GM04504 (cell line): ENCODE results near the gene NTN1.
"Not testable (repeated sequence)": the region's sequence is repeated elsewhere in the genome, so short reads cannot be mapped to it uniquely, and the experiment has no call there.

Source experiments
- DNase-seq: peaks from one replicate; pipeline ENCODE4 v3.0.0-alpha.2; 2012; ENCODE audit warnings: low read depth

Gene NTN1

GRCh38 chr17:9021158-9021991, at the start of gene NTN1:
Gene NTN1 (plus strand): TSS chr17:9021510. CDS start chr17:9022374, 864 bp downstream.
- no peak for DNase-seq

DNA sequence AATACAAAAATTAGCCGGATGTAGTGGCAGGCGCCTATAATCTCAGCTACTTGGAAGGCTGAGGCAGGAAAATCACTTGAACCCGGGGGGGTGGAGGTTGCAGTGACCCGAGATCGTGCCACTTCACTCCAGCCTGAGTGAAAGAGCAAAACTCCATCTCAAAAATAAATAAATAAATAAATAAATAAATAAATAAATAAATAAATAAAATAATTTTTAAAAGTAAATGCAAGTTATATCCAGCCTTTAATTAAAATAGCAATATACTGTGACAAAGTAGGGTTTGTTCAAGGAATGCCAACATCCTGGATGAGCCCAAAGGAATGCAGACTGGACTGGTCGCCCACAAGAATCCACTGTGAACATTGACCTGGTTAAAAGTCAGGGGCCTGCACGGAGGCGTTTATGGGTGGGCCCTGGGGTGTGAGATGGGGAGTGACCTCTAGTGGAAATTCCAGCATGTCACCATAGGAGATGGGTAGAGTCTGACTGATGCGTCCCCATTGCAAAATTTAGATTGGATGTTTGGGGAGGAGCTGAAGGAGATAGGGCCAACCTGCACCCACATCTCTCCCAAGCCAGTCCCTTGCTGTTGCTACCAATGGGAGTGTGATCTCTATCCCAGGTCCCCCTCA, 46.1 kb upstream of the NTN1 start:
- no peak for DNase-seq

DNA sequence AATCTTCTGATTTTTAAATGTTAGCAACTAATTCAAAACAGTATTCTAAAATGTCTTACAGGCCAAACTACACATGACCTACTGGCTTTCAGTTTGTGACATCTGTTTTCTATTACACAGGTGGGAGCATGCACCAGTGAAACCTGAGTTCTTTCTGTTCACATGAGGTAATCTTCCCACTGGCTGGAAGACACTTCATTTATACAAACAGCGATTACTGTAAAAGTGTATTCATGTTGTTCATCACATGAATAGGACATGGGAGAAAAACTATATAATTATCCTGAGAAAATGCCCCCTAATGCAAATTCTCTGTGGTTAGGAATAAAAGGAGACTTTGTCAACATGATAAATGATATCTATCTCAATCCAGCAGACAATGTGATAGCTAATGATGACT, 44.7 kb upstream of the NTN1 start:
- no peak for DNase-seq

GRCh38 chr17:8979715-8980114, 41.6 kb upstream of the NTN1 start:
- DNase-seq = no peak

- no peak for DNase-seq
Measured at GRCh38 chr17:8981443-8981842, 39.9 kb upstream of the NTN1 start.

GRCh38 chr17:8984225-8984624, 37.1 kb upstream of the NTN1 start:
- DNase-seq = not testable (repeated sequence)

GRCh38 chr17:8985054-8985701, 36.1 kb upstream of the NTN1 start:
- no peak for DNase-seq

DNA sequence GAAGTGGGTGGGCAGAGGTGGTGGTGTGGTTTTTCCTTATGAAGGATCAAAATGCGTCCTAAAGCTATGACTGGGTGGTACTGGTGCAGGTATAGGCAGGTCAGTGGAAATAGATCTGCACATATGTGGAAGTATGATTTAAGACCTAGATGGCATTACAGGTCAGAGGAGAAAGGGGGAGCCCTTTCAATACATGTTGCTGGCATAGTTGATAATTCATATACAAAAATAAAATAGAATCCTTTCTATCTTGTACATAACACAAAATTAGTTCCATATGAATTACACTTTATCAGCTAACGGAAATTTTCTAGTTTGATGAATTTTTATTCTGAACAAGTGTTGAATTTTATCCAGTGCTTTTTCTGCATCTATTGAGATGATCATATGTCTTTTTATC, 35.0 kb upstream of the NTN1 start:
- DNase-seq = no peak

DNA sequence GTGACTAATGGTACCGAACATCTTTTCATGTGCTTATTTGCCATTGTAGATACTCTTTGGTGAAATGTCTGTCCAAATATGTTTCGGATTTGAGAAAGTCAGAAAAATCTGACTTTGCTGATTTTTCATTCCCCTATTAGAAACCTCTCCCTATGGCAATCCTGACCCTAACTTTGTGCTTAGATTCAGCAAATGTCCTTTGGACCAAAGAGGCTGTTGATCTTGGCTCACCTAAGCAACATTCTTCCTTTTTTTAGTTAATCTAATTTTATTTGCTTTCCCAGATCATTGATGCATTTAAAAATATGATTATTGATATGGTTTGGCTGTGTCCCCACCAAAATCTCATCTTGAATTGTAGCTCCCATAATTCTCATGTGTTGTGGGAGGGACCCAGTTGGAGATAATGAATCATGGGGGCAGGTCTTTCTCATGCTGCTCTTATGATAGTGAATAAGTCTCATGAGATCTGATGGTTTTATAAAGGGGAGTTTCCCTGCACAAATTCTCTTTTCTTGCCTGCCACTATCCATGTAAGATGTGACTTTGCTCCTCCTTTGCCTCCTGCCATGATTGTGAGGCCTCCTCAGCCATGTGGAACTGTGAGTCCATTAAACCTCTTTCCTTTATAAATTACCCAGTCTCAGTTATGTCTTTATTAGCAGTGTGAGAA, 32.9 kb upstream of the NTN1 start:
- not testable (repeated sequence) for DNase-seq

- DNase-seq = peak; percentile 30
Measured at GRCh38 chr17:8991514-8992285, 29.6 kb upstream of the NTN1 start.

GRCh38 chr17:8994319-8994718, 27.0 kb upstream of the NTN1 start:
- peak; percentile 4 for DNase-seq

- DNase-seq = no peak
Measured at GRCh38 chr17:8995711-8996110, 25.6 kb upstream of the NTN1 start.

GRCh38 chr17:8997994-8998628, 23.2 kb upstream of the NTN1 start:
- DNase-seq = no peak

GRCh38 chr17:9001559-9001958, 19.8 kb upstream of the NTN1 start:
- DNase-seq = no peak

GRCh38 chr17:9002227-9002605, 19.1 kb upstream of the NTN1 start:
- DNase-seq = no peak

GRCh38 chr17:9002606-9003354, 18.5 kb upstream of the NTN1 start:
- no peak for DNase-seq

DNA sequence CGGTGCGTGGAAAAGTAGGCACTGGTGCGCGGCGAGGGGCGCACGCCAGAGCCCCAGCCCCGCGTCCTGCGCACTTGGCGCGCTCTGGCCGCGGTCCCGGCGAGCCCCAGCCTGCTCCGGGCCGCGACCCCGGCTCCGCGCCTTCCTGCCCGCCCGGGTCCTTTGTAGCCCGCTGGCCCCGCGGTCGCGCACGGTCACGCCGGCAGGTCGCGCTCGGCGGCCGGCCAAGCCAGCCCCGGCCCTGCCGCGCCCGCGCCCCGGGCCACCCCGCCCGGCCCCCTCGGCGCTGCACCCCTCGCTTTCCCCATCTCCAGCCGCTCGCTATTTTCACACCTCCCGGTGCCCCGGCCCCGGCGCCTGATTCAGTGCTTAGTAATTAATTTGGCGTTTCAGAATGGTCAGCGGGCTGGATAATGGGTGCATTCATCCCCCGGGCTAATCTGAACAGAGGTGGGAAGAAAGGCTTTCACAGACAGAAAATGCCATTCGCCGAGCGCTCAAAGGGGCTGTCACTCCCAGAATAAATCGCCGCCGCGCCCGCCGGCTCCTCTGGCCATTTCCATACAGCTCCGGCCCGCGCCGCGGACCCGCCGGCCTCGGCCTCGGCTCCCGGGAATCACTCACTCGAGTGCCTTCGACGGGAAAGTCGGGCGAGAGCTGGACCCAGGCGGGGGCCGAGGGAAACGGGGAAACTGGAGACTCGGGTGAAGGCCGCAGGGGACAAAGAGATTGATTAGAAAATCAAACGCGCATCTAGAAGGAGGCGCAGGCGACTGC, 17.8 kb upstream of the NTN1 start:
- DNase-seq = no peak

GRCh38 chr17:9004132-9004960, 17.0 kb upstream of the NTN1 start:
- DNase-seq = no peak

DNA sequence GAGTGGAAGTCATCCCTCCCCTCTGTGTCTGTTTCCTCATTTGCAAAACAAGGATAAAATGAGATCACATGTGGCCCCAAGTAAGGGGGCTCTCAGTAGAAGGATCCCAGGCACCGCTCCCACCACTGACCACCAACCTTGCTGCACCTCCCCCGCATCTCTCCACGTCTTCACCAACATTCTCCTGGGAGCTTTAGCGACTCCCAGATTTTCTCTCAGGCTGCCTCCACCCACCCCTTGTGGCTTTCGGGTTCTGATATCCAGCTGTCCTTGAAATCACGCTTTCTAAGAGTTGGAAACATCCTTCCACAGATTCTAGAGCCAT, 16.4 kb upstream of the NTN1 start:
- no peak for DNase-seq
